Transverse colon (tissue), 4 donors: ENCODE results near the gene GBP5. TPM values are rescaled to one million over a fixed set of nuclear protein-coding genes. Genes with fewer than 3 reads are reported as not detected.

Experiments used
- DNase-seq: peaks from one replicate; pipeline ENCODE4 v3.0.0-alpha.2; 2019
- H3K27ac ChIP-seq, 4 donors: fragments of 200-600 bp; sonication (generic); 2 replicates each; pipeline ENCODE4 v1.5.1; 2016 to 2018; ENCODE audit warnings: inconsistent platforms in 4 of 4
- H3K27me3 ChIP-seq: fragments of 200-600 bp; sonication (generic); 2 replicates; pipeline ENCODE4 v1.5.1; 2017; ENCODE audit warnings: inconsistent platforms
- H3K36me3 ChIP-seq, 4 donors: fragments of 200-600 bp; sonication (generic); 2 replicates each; pipeline ENCODE4 v1.5.1; 2017 to 2019; ENCODE audit warnings: inconsistent platforms in 4 of 4
- H3K4me1 ChIP-seq, 4 donors: fragments of 200-600 bp; sonication (generic); 2 replicates each; pipeline ENCODE4 v1.5.1; 2017 to 2020; ENCODE audit warnings: inconsistent platforms in 4 of 4
- H3K4me3 ChIP-seq, 4 donors: fragments of 200-600 bp; sonication (generic); 1 replicate in 1 of 4; 2 replicates in 3 of 4; pipeline versions ENCODE4 v1.5.1 to v1.6.1; 2017 to 2019; ENCODE audit warnings: inconsistent platforms in 4 of 4
- H3K9me3 ChIP-seq, 2 donors: fragments of 200-600 bp; sonication (generic); 2 replicates each; pipeline ENCODE4 v1.5.1; 2017 to 2019; ENCODE audit warnings: inconsistent platforms in 2 of 2
- CTCF ChIP-seq, 5 experiments: fragments of 200-600 bp in 3 of 5; fragments of 450-650 bp in 2 of 5; sonication (generic) in 3 of 5; IDR thresholded peaks; 1 replicate in 2 of 5; 2 replicates in 3 of 5; pipeline ENCODE4 v1.5.1; 2016 to 2017; ENCODE audit warnings: antibody characterized with exemption in 5 of 5, inconsistent platforms in 3 of 5, mild to moderate bottlenecking in 2 of 5, moderate library complexity in 1 of 5
- EP300 ChIP-seq: sonication (generic); formaldehyde crosslinking; IDR thresholded peaks from one replicate; pipeline ENCODE4 v1.6.1; 2017; ENCODE audit warnings: antibody characterized with exemption, low read depth
- POLR2A ChIP-seq: fragments of 450-650 bp; IDR thresholded peaks from one replicate; pipeline ENCODE4 v1.6.1; 2016; ENCODE audit warnings: antibody characterized with exemption, mild to moderate bottlenecking, moderate library complexity
- POLR2AphosphoS5 ChIP-seq, 3 donors: sonication (generic); formaldehyde crosslinking; IDR thresholded peaks; one replicate each; pipeline ENCODE4 v1.6.1; 2016; ENCODE audit warnings: antibody characterized with exemption in 3 of 3
- WGBS, 2 donors: methylation state at CpG; one replicate each; pipeline ENCODE4 v1.1.5; 2018; ENCODE audit warnings: low coverage in 1 of 2; 5-methylcytosine and 5-hydroxymethylcytosine counted together
- in situ Hi-C, 4 donors: fragments of 200-750 bp; cut with MboI; loops; one replicate each; pipeline versions ENCODE4 v1.15.0 to v1.15.1; 2017; ENCODE audit warnings: low sequenced_read_pairs in 3 of 4, low pct_ligation_motif_present in 1 of 4, low pct_unique_long_range_greater_than_20kb in 1 of 4
- intact Hi-C: fragments of 100-400 bp; cut with DNase I; formaldehyde crosslinking; loops from one replicate; pipeline ENCODE4 v1.15.1; 2023; ENCODE audit warnings: low total_unique reads
- total RNA-seq, 4 donors: library from RNA; depleted of rRNA; stranded (reverse); fragments of >200 nt; gene quantifications; one replicate each; pipeline ENCODE4 v1.1.0, GENCODE V29; 2016

GBP5 gene
- total RNA-seq, 4 donors from 2014 or later, result 1.5 to 7.3 TPM; not detected in 2

- no peaks in the 10 kb centered on the region for H3K9me3 ChIP-seq
- H3K27me3 ChIP-seq, result no peaks in the 10 kb centered on the region
- DNase-seq, result no peak
- H3K4me3 ChIP-seq, result no peak overlapping the region
- TF ChIP-seq EP300 (no peak), CTCF (IDR thresholded peaks at IDR 0.05) (no peak)
- in situ Hi-C loops, result no loop called here
- H3K36me3 ChIP-seq, result no peaks in the 10 kb centered on the region
- 64 to 67% methylated on average over 3 of the region's 3 CpGs for WGBS, 2 donors
- no peak overlapping the region for H3K27ac ChIP-seq
- peaks cover 0 to 2% (median 0%) of the 10 kb centered on the region in 4 donors for H3K4me1 ChIP-seq
- intact Hi-C loops, result no loop called here
Measured at GRCh38 chr1:89280766-89281165, 8.1 kb upstream of the GBP5 start.

DNA sequence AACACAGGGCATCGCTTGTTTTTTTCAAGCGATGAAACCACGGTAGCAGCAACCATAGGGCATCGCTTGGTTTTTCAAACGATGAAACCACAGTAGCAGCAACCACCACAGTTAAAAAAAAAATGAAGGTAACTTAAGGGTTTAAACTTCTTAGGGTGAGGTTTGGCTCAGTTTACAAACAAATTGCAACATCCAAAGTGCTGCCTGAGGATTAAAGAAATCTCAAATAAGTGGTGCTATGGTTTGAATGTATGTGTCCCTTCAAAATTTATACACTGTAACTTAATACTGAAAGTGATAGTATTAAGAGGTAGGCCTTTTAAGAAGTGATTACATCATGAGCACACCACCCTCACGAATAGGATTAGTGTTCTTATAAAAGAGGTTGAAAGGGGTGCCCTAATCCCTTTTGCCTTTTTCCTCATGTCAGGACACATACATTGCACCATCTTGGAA is 6.4 kb upstream of the GBP5 start:
- H3K27me3 ChIP-seq, result no peaks in the 10 kb centered on the region
- in situ Hi-C loops (no loop called here), intact Hi-C loops (no loop called here)
- TF ChIP-seq EP300 (no peak), POLR2A (no peak), CTCF (IDR thresholded peaks at IDR 0.05) (no peak), POLR2AphosphoS5 (IDR thresholded peaks at IDR 0.05) (no peak)
- no peak for DNase-seq
- no peaks in the 10 kb centered on the region for H3K36me3 ChIP-seq
- no peak overlapping the region for H3K4me3 ChIP-seq
- H3K27ac ChIP-seq, result peak overlapping the region in 3 of 4 donors; percentile 8 to 49 (median 9)
- H3K9me3 ChIP-seq, result no peaks in the 10 kb centered on the region
- H3K4me1 ChIP-seq, result peaks cover 0 to 8% (median 0%) of the 10 kb centered on the region in 4 donors
- WGBS, 2 donors, result 69 to 71% methylated on average over 6 of the region's 6 CpGs

DNA sequence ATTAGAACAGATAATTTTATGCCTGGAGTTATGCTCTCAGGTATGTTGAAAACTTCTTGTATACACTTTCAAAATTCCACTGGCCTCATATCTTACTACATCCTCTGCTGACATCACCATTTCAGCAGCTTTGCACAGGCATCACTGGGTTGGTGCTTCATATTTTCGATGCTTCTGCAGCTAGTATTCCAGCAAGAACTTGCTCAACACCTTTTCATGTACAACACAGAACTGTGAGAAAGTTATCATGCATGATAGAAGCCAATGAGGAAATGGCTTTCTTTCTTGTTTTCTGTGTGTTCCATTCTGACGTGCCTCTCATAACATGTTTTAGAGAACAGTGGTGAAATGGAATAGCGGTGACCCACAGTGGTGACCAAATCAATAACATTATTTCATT is 5.1 kb upstream of the GBP5 start:
- WGBS, 2 donors, result 60 to 81% methylated on average over 2 to 3 of the region's 3 CpGs
- Histone ChIP-seq H3K27me3 (no peaks in the 10 kb centered on the region), H3K27ac (peak overlapping the region in 1 of 4 donors; percentile 6), H3K4me1 (peaks cover 0 to 8% (median 0%) of the 10 kb centered on the region in 4 donors), H3K36me3 (no peaks in the 10 kb centered on the region), H3K4me3 (no peak overlapping the region), H3K9me3 (no peaks in the 10 kb centered on the region)
- in situ Hi-C loops, result no loop called here
- intact Hi-C loops, result no loop called here
- TF ChIP-seq EP300 (no peak), POLR2A (no peak), POLR2AphosphoS5 (IDR thresholded peaks at IDR 0.05) (no peak), CTCF (IDR thresholded peaks at IDR 0.05) (no peak)
- DNase-seq, result no peak

- no peaks in the 10 kb centered on the region for H3K36me3 ChIP-seq
- H3K9me3 ChIP-seq, result no peaks in the 10 kb centered on the region
- intact Hi-C loops, result no loop called here
- TF ChIP-seq POLR2A, result no peak
- peak in 1 of 5 experiments; percentile 9 for TF ChIP-seq CTCF (IDR thresholded peaks at IDR 0.05)
- DNase-seq, result no peak
- H3K27ac ChIP-seq, result no peak overlapping the region
- H3K4me3 ChIP-seq, result no peak overlapping the region
- H3K4me1 ChIP-seq, result peaks cover 0 to 8% (median 0%) of the 10 kb centered on the region in 4 donors
- no peaks in the 10 kb centered on the region for H3K27me3 ChIP-seq
- 55 to 93% methylated on average over 3 of the region's 3 CpGs for WGBS, 2 donors
- in situ Hi-C loops, result no loop called here
Measured at GRCh38 chr1:89276690-89277089, 4.0 kb upstream of the GBP5 start.
